Stimulated activated effector memory CD8-positive, alpha-beta T cell treated with anti-CD3 and anti-CD28 coated beads, Interleukin-12 subunit alpha, Interleukin-12 subunit beta, amount 100 ng/mL, for 72 hours (primary cell): ENCODE measurements around the gene CANT1.
A peak's percentile ranks its signal among the peaks of the same experiment; 100 is the strongest.

Experiments used
- ATAC-seq: fragments of 150-1000 bp; cut with Tn5 transposase; 2 replicates; pipeline ENCODE4 v1.10.0; 2021
- DNase-seq, 2 donors: peaks; one replicate each; pipeline ENCODE4 v3.0.0; 2021 to 2022; ENCODE audit warnings: low spot score in 2 of 2
- H3K27ac Mint-ChIP-seq: one replicate; pipeline ENCODE4 v1.8.0; 2022; ENCODE audit warnings: mild to moderate bottlenecking, mixed read lengths
- H3K36me3 Mint-ChIP-seq: one replicate; pipeline ENCODE4 v1.8.0; 2022; ENCODE audit warnings: mild to moderate bottlenecking, mixed read lengths
- H3K4me1 Mint-ChIP-seq: one replicate; pipeline ENCODE4 v1.8.0; 2022; ENCODE audit warnings: mixed read lengths
- H3K4me3 Mint-ChIP-seq: one replicate; pipeline ENCODE4 v1.8.0; 2022; ENCODE audit warnings: mild to moderate bottlenecking, mixed read lengths
- H3K9me3 Mint-ChIP-seq: one replicate; pipeline ENCODE4 v1.8.0; 2022; ENCODE audit warnings: mixed read lengths

The CANT1 gene

DNA sequence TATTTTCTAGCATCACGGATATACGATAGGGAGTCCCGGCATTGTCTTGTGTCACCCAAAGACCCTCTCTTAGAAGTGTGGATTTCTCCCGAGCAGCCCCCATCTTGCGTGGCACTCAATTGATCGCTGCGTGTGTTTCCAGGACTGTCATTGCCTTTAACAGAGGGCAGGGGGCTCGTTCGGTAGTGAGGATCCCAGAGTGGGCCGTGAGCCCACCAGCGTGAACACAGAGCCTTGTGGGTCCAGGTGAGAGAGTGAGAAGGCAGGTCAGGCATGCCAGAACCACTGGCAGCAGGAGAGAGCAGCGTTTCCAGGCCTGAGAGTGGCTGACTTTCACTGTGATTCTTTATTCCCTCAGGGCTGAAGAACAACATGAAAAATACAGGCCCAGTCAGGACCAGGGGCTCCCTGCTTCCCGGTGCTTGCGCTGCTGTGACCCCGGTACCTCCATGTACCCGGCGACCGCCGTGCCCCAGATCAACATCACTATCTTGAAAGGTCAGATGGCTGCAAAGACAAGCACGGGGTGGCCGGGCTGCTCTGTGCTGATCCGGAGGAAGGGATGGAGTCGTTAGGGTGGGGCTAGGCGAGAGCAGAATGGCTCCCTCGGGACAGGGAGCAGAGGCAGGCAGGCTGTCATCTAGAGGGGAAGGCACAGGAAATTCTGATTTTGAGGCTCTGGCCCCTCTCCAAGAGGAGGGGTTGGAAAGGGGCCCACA, 36.8 kb upstream of the CANT1 start:
- H3K27ac Mint-ChIP-seq = no peak overlapping the region
- H3K36me3 Mint-ChIP-seq = no peaks in the 10 kb centered on the region
- H3K9me3 Mint-ChIP-seq = no peaks in the 10 kb centered on the region
- no peak overlapping the region for H3K4me3 Mint-ChIP-seq
- no peak for ATAC-seq
- peaks cover 21% of the 10 kb centered on the region for H3K4me1 Mint-ChIP-seq
- no peak for DNase-seq

DNA sequence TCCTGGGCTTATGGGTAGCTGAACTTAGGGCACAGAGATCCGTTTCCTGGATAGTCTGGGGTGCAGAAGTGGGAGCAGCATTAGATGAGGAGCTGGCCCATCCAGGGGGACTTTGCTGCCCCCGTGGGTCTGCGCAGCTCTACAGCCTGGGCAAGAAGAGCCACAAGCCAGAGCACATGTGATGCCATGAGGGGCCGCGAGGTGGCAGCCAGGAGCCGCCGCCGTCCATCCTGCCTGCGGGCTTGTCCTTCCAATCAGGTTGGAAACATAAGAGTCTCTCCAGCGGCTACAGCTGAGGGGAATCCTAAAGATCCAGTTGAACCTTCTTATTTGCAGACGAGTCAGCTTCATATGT, 36.3 kb upstream of the CANT1 start:
- Mint-ChIP-seq H3K4me3 (no peak overlapping the region), H3K4me1 (peaks cover 21% of the 10 kb centered on the region)

DNA sequence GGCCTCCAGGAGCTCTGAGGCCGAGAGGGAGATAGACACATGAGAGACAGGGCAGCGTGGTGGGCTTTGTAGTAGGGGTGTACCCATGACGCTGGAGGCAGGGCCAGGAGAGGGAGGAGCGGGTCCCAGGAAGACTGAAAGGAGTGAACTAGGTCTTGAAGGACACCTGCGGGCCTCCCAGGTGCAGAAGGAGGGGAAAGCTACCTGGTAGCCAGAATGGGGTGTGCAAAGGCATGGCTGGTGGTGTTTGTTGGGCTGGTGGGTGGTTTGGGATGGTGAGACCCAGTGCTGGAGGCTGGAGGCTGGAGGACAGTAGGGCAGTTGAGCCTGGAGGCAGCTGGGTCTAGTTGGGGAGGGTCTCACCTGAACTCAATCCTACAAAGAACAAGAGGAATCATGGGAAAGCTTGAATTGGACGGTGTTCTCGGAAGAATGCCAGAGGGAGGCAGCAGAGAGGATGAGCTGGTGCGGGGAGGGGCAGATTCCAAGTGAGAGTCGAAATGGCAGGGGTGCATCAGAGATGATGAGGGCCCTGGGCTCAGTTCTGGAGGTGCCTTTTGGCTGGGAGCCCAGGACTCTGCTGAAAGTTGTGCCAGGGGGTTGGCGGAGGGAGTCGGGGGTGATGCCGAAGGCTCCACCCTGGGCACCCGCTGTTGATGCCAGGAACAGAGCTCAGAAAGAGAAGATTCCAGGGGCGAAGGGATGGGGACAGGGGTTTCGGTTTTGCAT, 35.6 kb upstream of the CANT1 start:
- peaks cover 21% of the 10 kb centered on the region for H3K4me1 Mint-ChIP-seq
- H3K4me3 Mint-ChIP-seq = no peak overlapping the region
- H3K36me3 Mint-ChIP-seq = no peaks in the 10 kb centered on the region
- DNase-seq (no peak), ATAC-seq (no peak)
- peak overlapping the region; percentile 48 for H3K27ac Mint-ChIP-seq
- no peaks in the 10 kb centered on the region for H3K9me3 Mint-ChIP-seq

More for the DNA sequence above, 36.3 kb upstream of the CANT1 start:
- peak; percentile 68 for ATAC-seq
- Mint-ChIP-seq H3K27ac (no peak overlapping the region), H3K36me3 (no peaks in the 10 kb centered on the region), H3K9me3 (no peaks in the 10 kb centered on the region)
- peak; percentile 60 to 81 for DNase-seq

DNA sequence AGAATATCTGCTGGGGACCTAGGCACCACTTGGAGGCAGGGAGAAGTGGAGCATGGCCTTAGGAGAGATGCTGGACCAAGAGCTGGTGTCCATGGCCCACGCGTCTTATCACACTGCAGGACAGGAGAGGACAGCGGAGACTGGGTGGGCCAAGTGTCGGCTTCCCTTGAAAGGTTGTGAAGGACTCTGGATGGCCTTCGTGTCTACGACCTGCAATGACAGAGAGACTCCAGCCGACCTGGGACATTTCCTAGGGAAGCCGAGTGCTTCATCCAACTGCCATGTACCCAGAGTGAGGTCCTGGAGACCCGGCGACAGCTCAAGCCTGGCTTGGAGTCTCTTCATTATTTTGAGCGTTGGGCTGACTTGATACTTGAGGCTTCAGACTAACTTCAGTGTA, 34.9 kb upstream of the CANT1 start:
- Mint-ChIP-seq H3K4me1 (peaks cover 21% of the 10 kb centered on the region), H3K36me3 (no peaks in the 10 kb centered on the region), H3K27ac (peak overlapping the region; percentile 48), H3K9me3 (no peaks in the 10 kb centered on the region), H3K4me3 (no peak overlapping the region)
- ATAC-seq = no peak
- DNase-seq = no peak

DNA sequence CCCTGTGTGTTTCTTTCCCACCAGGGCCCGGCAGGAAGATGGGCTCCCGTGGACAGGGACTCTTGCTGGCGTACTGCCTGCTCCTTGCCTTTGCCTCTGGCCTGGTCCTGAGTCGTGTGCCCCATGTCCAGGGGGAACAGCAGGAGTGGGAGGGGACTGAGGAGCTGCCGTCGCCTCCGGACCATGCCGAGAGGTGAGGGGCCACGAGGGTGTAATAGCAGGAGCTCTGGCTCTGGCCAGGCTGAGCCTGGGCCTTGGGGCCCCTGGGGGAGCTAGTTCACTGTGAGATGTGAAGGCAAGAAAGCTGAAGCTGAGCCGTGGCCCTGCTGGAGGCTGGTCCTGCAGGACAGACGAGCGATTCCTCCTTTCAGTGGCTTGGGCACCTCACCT, 34.4 kb upstream of the CANT1 start:
- DNase-seq = no peak
- Mint-ChIP-seq H3K4me1 (peaks cover 21% of the 10 kb centered on the region), H3K9me3 (no peaks in the 10 kb centered on the region), H3K27ac (no peak overlapping the region), H3K4me3 (no peak overlapping the region), H3K36me3 (no peaks in the 10 kb centered on the region)
- ATAC-seq = no peak

DNA sequence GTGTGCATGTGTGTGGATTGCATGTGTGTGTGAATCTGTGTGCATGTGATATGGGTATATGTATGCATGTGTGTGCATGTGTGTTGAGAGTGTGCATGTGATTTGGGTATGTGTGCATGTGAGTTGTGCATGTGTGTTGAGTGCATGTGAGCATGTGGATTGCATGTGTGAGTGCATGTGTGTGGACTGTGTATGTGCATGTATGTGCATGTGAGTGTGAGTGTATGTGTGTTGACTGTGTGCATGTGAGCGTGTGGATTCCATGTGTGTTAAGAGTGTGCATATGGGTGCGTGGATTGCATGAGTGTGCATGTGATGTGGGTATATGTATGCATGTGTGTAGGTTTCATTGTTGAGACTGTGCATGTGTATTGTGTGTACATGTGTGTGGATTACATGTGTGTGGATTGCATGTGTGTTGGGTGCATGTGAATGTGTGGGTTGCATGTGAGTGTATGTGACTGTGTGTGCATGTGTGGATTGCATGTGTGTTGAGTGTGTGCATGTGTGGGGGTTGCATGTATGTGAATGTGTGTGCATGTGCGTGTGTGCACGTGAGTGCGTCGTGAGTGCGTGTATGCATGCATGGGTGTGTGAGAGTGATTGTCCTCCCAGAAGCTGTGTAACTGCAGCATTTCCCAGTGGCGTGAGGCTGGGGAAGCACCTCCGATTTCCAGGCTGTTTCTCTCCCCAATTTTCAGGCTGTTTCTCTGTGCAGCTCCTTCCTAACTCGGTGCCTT, 33.8 kb upstream of the CANT1 start:
- peaks cover 21% of the 10 kb centered on the region for H3K4me1 Mint-ChIP-seq
- no peaks in the 10 kb centered on the region for H3K9me3 Mint-ChIP-seq
- H3K4me3 Mint-ChIP-seq = no peak overlapping the region
- no peak for DNase-seq
- no peaks in the 10 kb centered on the region for H3K36me3 Mint-ChIP-seq
- H3K27ac Mint-ChIP-seq = no peak overlapping the region
- ATAC-seq = no peak

DNA sequence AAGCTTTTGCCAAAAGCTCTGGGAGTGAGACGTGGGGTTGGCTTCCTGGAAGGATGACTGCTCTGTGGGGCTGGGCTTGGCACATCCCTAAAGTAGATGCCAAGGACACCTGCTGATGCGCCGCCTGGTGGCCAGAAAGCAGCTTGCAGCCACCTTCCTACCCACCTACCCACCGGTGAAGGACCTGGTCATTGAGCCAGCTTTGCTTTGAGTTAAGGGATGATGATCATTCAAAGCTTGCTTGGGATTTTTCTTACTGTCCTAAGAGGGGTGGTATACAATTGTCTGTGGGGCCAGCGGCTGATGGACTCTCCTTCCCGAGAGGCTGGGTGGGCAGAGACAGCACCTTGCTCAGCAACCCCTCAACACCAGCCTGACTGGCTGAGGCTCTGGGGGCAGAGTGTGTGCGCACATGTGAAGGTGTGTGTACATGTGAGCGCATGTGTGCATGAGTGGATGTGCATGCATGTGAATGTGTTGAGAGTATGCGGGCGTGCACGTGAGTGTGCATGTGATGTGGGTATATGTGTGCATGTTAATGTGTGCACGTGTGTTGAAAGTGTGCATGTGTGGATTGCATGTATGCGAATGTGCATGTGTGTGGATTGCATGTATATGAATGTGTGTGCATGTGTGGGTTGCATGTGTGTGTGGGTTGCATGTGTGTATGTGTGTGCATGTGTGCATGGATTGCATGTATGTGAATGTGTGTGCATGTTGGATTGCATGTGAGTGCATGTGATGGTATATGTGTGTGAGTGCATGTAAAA, 33.0 kb upstream of the CANT1 start:
- Mint-ChIP-seq H3K36me3 (no peaks in the 10 kb centered on the region), H3K4me1 (peaks cover 21% of the 10 kb centered on the region), H3K9me3 (no peaks in the 10 kb centered on the region), H3K27ac (no peak overlapping the region), H3K4me3 (no peak overlapping the region)
- peak; percentile 74 for ATAC-seq
- peak; percentile 57 to 83 for DNase-seq

DNA sequence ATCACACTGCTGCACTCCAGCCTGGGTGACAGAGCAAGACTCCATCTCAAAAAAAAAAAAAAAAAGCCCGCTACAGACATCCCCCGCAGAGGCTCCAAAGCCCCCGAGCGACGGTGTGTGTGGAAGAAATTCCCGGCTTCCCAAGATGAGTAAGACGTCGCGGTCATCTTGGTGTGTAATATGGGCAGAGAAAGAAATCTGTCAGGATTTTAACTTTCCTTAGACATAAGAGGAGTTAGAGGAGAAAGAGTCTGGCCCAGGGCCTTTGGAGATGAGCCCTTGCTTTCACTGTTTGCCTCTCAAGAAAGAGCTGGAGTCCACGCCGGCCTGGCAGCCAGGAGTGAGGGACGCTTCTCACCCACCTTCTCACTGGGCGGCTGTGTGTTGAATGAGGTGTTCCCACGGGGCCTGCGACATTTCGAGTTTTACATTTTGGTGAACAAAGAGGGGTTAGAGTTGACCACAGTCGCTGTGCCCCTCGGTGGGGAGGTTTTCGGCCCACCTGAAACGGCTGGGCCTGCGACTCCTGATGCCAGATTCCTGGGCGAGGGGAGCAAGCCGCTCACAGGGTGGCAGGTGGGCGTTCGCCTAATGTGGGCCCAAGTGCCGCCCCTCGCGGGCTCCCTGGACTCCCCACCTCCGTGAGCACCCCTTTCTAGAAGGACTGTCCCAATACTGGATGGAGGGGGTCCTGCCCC, 32.3 kb upstream of the CANT1 start:
- Mint-ChIP-seq H3K4me1 (peaks cover 21% of the 10 kb centered on the region), H3K9me3 (no peaks in the 10 kb centered on the region), H3K4me3 (no peak overlapping the region), H3K36me3 (no peaks in the 10 kb centered on the region), H3K27ac (no peak overlapping the region)
- no peak for DNase-seq
- ATAC-seq = no peak

DNA sequence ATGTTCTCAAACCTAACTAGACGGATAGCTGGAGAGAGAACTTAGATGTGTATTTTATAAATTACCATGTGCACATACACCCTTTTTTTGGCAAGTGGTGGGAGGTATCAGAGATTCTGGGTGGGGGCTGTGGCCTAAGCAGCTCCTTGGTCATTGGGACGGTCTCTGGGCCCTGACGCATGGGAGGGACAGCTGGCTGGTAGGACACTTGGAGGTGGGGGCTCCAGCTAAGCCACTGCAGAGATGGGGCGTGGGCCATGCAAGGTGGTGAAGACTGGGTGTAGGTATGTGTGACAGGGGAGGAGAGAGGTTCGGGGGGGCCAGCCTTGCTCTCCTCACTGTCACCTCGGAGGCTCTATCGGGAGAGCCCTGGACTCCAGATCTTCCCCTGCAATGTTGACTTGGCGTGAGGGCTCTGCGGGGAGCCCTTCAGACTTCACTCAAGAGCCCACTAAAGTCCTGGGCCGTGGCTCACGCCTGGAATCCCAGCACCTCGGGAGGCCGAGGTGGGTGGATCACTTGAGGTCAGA, 31.5 kb upstream of the CANT1 start:
- Mint-ChIP-seq H3K4me1 (peaks cover 21% of the 10 kb centered on the region), H3K36me3 (no peaks in the 10 kb centered on the region), H3K9me3 (no peaks in the 10 kb centered on the region), H3K4me3 (no peak overlapping the region), H3K27ac (no peak overlapping the region)
- ATAC-seq = no peak
- DNase-seq = no peak

DNA sequence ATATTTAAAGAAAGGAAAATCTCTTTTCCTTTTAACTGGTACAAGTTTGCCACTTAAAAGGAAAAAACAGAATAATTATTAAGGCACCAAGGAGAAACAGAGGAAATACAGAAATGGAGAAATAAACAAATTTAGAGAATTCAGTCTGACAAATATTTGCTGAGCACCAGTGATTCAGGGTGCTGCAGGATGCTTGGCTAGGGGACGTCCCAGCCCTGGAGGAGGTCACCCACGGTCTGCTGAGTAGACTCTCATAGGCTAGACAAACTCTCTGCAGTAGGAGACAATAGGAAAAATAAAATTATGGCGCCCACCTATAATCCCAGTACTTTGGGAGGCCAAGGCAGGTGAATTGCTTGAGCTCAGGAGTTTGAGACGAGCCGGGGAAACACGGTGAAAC, 30.3 kb upstream of the CANT1 start:
- no peak overlapping the region for H3K4me3 Mint-ChIP-seq
- no peak overlapping the region for H3K27ac Mint-ChIP-seq
- H3K4me1 Mint-ChIP-seq = peaks cover 10% of the 10 kb centered on the region

DNA sequence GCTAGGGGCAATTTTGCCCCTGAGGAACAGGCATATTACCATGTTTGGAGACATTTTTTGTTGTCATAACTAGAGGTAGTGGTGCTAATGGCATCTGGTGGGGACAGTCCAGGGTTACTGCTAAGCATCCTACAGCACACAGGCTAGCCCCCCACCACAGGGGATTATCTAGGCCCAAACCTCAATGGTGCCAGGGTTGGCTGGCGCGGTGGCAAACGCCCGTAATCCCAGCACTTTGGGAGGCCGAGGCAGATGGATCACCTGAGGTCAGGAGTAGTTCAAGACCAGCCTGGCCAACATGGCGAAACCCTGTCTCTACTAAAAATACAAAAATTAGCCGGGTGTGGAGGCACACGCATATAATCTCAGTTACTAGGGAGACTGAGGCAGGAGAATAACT, 29.6 kb upstream of the CANT1 start:
- Mint-ChIP-seq H3K27ac (no peak overlapping the region), H3K4me3 (no peak overlapping the region), H3K36me3 (no peaks in the 10 kb centered on the region), H3K9me3 (no peaks in the 10 kb centered on the region), H3K4me1 (peaks cover 8% of the 10 kb centered on the region)
- no peak for DNase-seq
- ATAC-seq = no peak

More for the DNA sequence above, 30.3 kb upstream of the CANT1 start:
- H3K9me3 Mint-ChIP-seq = no peaks in the 10 kb centered on the region
- DNase-seq = no peak
- no peaks in the 10 kb centered on the region for H3K36me3 Mint-ChIP-seq
- no peak for ATAC-seq

DNA sequence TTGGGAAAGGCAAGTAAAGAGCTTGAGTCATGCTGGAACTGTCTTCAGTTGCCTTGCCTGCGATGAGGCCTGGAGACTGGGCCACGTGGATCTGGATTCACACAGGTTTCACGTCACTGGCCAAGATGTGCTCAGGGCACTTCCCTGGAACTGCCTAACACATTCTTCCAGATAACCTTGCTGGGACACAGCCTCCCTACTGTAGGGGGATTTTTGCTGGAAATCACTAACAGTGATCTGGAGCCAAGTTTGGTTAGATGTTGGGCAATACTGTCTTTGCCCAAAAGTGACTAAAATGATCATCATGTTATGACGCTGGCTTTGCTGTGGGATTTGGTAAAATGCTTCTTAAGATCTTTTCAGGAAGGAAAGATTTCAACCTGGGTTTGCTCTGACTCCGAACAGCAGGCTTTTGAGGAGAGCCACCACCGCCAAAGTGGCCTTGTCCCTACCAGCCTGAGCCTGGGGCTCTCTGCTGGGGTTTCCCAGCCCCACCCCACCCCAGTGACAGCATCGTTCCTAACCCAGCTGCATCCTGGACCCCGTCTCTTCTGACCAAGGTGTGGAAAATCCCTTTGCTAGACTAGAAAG, 29.1 kb upstream of the CANT1 start:
- DNase-seq (no peak), ATAC-seq (no peak)
- H3K27ac Mint-ChIP-seq = no peak overlapping the region
- H3K4me3 Mint-ChIP-seq = no peak overlapping the region
- H3K36me3 Mint-ChIP-seq = no peaks in the 10 kb centered on the region
- no peaks in the 10 kb centered on the region for H3K9me3 Mint-ChIP-seq
- H3K4me1 Mint-ChIP-seq = peaks cover 8% of the 10 kb centered on the region

DNA sequence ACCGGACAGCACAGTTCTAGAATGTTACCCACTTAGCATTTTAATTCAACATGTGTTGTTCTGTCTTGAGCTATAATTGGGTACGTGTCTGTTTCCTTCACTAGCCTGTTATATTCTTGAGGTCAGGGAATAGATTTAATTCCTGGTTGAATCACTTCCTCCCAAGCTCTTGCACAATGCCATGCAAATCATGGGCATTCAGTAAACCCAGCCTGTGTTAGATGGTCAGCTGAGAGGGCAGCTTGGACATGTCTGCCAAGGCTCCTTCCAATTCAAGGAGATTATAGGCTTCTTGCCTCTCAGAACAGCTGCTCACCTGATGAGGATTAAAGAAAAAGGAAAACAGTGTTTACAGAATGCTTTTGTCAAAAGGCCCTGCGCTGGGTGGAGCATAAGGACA, 27.0 kb upstream of the CANT1 start:
- Mint-ChIP-seq H3K4me3 (no peak overlapping the region), H3K9me3 (no peaks in the 10 kb centered on the region), H3K4me1 (no peaks in the 10 kb centered on the region), H3K36me3 (no peaks in the 10 kb centered on the region), H3K27ac (no peak overlapping the region)
- no peak for ATAC-seq
- no peak for DNase-seq

DNA sequence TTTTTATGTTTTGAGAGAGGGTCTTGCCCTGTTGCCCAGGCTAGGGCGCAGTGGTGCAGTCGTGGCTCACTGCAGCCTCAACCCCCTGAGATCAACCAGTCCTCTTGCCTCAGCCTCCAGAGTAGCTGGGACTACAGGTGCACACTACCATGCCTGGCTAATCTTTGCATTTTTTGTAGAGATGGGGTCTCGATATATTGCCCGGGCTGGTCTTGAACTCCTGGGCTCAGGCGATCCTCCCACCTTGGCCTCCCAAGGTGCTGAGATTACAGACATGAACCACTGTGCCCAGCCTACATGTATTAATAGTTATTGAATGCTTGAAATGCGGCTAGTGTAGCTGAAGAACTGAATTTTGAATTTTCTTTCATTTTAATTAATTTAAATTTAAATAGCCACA, 26.6 kb upstream of the CANT1 start:
- H3K27ac Mint-ChIP-seq = no peak overlapping the region
- ATAC-seq = no peak
- no peaks in the 10 kb centered on the region for H3K9me3 Mint-ChIP-seq
- no peak for DNase-seq
- no peak overlapping the region for H3K4me3 Mint-ChIP-seq
- H3K36me3 Mint-ChIP-seq = no peaks in the 10 kb centered on the region
- H3K4me1 Mint-ChIP-seq = no peaks in the 10 kb centered on the region
